ENCODE measurements around the gene ACVRL1. TPM values are rescaled to one million over a fixed set of nuclear protein-coding genes. Genes with fewer than 3 reads are reported as not detected.

Gene ACVRL1
- polyA plus RNA-seq, 1 donor (not counting 4 experiments of a cell fraction or from before 2014, with no cell fraction given) = not detected

GRCh38 chr12:51959211-51959610 is 51.9 kb downstream of the ACVRL1 start:
- no peak overlapping the region for H3K4me2 ChIP-seq (ENCODE audit: control insufficient read depth, extremely low read depth, insufficient read depth, low read depth, low read length)
- H3K9me3 ChIP-seq (ENCODE audit: control insufficient read depth, low read depth, low read length) = no peaks in the 10 kb centered on the region
- peaks cover 69% of the 10 kb centered on the region for H3K79me2 ChIP-seq (ENCODE audit: control insufficient read depth, insufficient read depth, low read length)
- no peak overlapping the region for H3K27ac ChIP-seq (ENCODE audit: control insufficient read depth, insufficient read depth, low read length)
- peaks cover 30% of the 10 kb centered on the region for H3K4me1 ChIP-seq (ENCODE audit: control insufficient read depth, extremely low read depth, insufficient read depth, low read length)
- no peaks in the 10 kb centered on the region for H3K9me1 ChIP-seq (ENCODE audit: control insufficient read depth, extremely low read depth, insufficient read depth, low read length)
- H3K27me3 ChIP-seq (ENCODE audit: control insufficient read depth, extremely low read depth, insufficient read depth, low read length) = no peaks in the 10 kb centered on the region
- no peak overlapping the region for H2AFZ ChIP-seq (ENCODE audit: control insufficient read depth, low read length)
- H3K4me3 ChIP-seq (ENCODE audit: control insufficient read depth in 2 of 3, extremely low read depth in 1 of 3, insufficient read depth in 2 of 3, low read depth in 1 of 3, low read length in 3 of 3) = no peak overlapping the region
- dilution Hi-C loops (cut with MboI; ENCODE audit: extremely low pct_ligation_motif_present, low sequenced_read_pairs) = no loop called here
- no peak overlapping the region for H3K9ac ChIP-seq (ENCODE audit: control insufficient read depth, extremely low read depth, insufficient read depth, low read length)
- FAIRE-seq = no peak
- TF ChIP-seq EZH2 (IDR thresholded peaks at IDR 0.05; ENCODE audit: low read length) = no peak
- no peak for TF ChIP-seq CTCF (optimal IDR thresholded peaks at IDR 0.05 in 1 of 3, IDR thresholded peaks at IDR 0.05 in 1 of 3, conservative IDR thresholded peaks at IDR 0.05 in 1 of 3; ENCODE audit: extremely low read depth in 1 of 3, insufficient read depth in 2 of 3, low read length in 3 of 3)
- H4K20me1 ChIP-seq (ENCODE audit: control insufficient read depth, extremely low read depth, insufficient read depth, low read length) = peaks cover 3% of the 10 kb centered on the region
- DNase-seq (ENCODE audit: low read depth, low spot score) = no peak
- H3K36me3 ChIP-seq (ENCODE audit: control insufficient read depth in 2 of 2, extremely low read depth in 1 of 2, insufficient read depth in 2 of 2, low read length in 2 of 2) = peaks cover 0 to 2% of the 10 kb centered on the region in 2 experiments

GRCh38 chr12:51959921-51960320 is 52.6 kb downstream of the ACVRL1 start:
- peaks cover 23% of the 10 kb centered on the region for H3K4me1 ChIP-seq (ENCODE audit: control insufficient read depth, extremely low read depth, insufficient read depth, low read length)
- no peak for FAIRE-seq
- no peak for DNase-seq (ENCODE audit: low read depth, low spot score)
- dilution Hi-C loops (cut with MboI; ENCODE audit: extremely low pct_ligation_motif_present, low sequenced_read_pairs) = no loop called here
- H3K36me3 ChIP-seq (ENCODE audit: control insufficient read depth in 2 of 2, extremely low read depth in 1 of 2, insufficient read depth in 2 of 2, low read length in 2 of 2) = peaks cover 0 to 2% of the 10 kb centered on the region in 2 experiments
- H2AFZ ChIP-seq (ENCODE audit: control insufficient read depth, low read length) = no peak overlapping the region
- peaks cover 3% of the 10 kb centered on the region for H4K20me1 ChIP-seq (ENCODE audit: control insufficient read depth, extremely low read depth, insufficient read depth, low read length)
- no peaks in the 10 kb centered on the region for H3K9me1 ChIP-seq (ENCODE audit: control insufficient read depth, extremely low read depth, insufficient read depth, low read length)
- no peak overlapping the region for H3K27ac ChIP-seq (ENCODE audit: control insufficient read depth, insufficient read depth, low read length)
- H3K9ac ChIP-seq (ENCODE audit: control insufficient read depth, extremely low read depth, insufficient read depth, low read length) = no peak overlapping the region
- peaks cover 69% of the 10 kb centered on the region for H3K79me2 ChIP-seq (ENCODE audit: control insufficient read depth, insufficient read depth, low read length)
- no peak overlapping the region for H3K4me2 ChIP-seq (ENCODE audit: control insufficient read depth, extremely low read depth, insufficient read depth, low read depth, low read length)
- H3K4me3 ChIP-seq (ENCODE audit: control insufficient read depth in 2 of 3, extremely low read depth in 1 of 3, insufficient read depth in 2 of 3, low read depth in 1 of 3, low read length in 3 of 3) = no peak overlapping the region
- TF ChIP-seq CTCF (optimal IDR thresholded peaks at IDR 0.05 in 1 of 3, IDR thresholded peaks at IDR 0.05 in 1 of 3, conservative IDR thresholded peaks at IDR 0.05 in 1 of 3; ENCODE audit: extremely low read depth in 1 of 3, insufficient read depth in 2 of 3, low read length in 3 of 3) (no peak), EZH2 (IDR thresholded peaks at IDR 0.05; ENCODE audit: low read length) (no peak)
- H3K9me3 ChIP-seq (ENCODE audit: control insufficient read depth, low read depth, low read length) = no peaks in the 10 kb centered on the region
- H3K27me3 ChIP-seq (ENCODE audit: control insufficient read depth, extremely low read depth, insufficient read depth, low read length) = no peaks in the 10 kb centered on the region

All from keratinocyte (primary cell).